ENCODE data around the gene BANF2.

GRCh38 chr20:17714597-17714996 lies 14.8 kb downstream of the BANF2 start:
- TF ChIP-seq CTCF (IDR thresholded peaks at IDR 0.05) (no peak), POLR2A (IDR thresholded peaks at IDR 0.05) (no peak)

Data from suprapubic skin (tissue), 3 donors.